ENCODE results near the gene CNN2.
A peak's percentile ranks its signal among the peaks of the same experiment; 100 is the strongest.

Gene CNN2

GRCh38 chr19:1060689-1061088 is 34.3 kb downstream of the CNN2 start:
- no peak for DNase-seq (ENCODE audit: low read depth)
- TF ChIP-seq, protein P1, sequence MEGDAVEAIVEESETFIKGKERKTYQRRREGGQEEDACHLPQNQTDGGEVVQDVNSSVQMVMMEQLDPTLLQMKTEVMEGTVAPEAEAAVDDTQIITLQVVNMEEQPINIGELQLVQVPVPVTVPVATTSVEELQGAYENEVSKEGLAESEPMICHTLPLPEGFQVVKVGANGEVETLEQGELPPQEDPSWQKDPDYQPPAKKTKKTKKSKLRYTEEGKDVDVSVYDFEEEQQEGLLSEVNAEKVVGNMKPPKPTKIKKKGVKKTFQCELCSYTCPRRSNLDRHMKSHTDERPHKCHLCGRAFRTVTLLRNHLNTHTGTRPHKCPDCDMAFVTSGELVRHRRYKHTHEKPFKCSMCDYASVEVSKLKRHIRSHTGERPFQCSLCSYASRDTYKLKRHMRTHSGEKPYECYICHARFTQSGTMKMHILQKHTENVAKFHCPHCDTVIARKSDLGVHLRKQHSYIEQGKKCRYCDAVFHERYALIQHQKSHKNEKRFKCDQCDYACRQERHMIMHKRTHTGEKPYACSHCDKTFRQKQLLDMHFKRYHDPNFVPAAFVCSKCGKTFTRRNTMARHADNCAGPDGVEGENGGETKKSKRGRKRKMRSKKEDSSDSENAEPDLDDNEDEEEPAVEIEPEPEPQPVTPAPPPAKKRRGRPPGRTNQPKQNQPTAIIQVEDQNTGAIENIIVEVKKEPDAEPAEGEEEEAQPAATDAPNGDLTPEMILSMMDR (IDR thresholded peaks at IDR 0.05; ENCODE audit: control insufficient read depth, extremely low read depth, insufficient read depth): no peak
- no peak overlapping the region for H3K4me3 ChIP-seq (ENCODE audit: low read depth, low read length)

DNA sequence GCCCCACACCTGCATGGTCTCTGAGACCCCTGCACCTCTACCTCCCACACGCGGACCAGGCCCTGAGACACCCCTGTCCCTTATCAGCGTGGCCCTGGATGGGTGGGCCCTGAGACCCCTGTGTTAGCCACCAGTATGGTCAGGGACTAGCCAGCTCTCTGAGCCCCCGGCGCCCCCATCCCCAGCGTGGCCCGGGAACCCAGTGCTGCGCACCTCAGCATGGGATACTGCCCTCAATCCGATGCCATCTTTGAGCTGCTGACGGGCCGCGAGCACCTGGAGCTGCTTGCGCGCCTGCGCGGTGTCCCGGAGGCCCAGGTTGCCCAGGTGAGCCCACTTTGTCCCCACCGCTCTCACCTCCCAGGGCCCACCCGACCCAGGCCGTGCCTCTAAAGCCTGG is 35.6 kb downstream of the CNN2 start:
- H3K4me3 ChIP-seq (ENCODE audit: low read depth, low read length): no peak overlapping the region
- TF ChIP-seq, protein P1 (IDR thresholded peaks at IDR 0.05; ENCODE audit: control insufficient read depth, extremely low read depth, insufficient read depth): no peak
- no peak for DNase-seq (ENCODE audit: low read depth)

DNA sequence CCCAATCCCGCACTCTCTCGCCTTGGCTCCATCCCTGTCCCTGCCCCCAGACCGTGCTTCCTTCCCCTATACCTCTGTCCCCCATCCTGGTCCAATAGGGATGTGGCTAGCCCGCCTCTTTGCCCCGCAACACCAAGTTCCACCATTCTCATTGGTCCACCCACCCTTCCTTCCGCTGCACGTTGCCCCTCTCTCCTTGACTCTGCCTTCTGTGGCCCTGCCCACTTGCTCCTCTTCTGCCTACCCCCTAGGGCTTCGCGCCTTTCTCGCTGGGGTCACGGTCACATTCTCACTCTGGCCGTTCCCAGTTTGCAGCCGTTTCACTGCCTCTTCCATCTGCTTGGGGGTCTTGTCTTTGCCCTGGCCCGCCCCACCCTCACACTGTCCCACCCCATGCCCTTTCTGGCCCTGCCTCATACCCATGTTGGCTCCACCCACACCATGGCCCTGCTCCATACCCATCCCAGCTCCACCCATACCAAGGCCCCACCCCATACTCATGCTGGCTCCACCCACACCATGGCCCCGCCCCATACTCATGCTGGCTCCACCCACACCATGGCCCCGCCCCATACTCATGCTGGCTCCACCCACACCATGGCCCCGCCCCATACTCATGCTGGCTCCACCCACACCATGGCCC is 36.1 kb downstream of the CNN2 start:
- no peak for DNase-seq (ENCODE audit: low read depth)
- no peak overlapping the region for H3K4me3 ChIP-seq (ENCODE audit: low read depth, low read length)
- TF ChIP-seq, protein P1 (IDR thresholded peaks at IDR 0.05; ENCODE audit: control insufficient read depth, extremely low read depth, insufficient read depth): no peak

- DNase-seq (ENCODE audit: low read depth): no peak
- TF ChIP-seq, protein P1 (IDR thresholded peaks at IDR 0.05; ENCODE audit: control insufficient read depth, extremely low read depth, insufficient read depth): no peak
- H3K4me3 ChIP-seq (ENCODE audit: low read depth, low read length): no peak overlapping the region
Observed at GRCh38 chr19:1063030-1063908, 36.9 kb downstream of the CNN2 start.

GRCh38 chr19:1063909-1064660 is 37.7 kb downstream of the CNN2 start:
- TF ChIP-seq, protein P1 (IDR thresholded peaks at IDR 0.05; ENCODE audit: control insufficient read depth, extremely low read depth, insufficient read depth): no peak
- no peak for DNase-seq (ENCODE audit: low read depth)
- no peak overlapping the region for H3K4me3 ChIP-seq (ENCODE audit: low read depth, low read length)

DNA sequence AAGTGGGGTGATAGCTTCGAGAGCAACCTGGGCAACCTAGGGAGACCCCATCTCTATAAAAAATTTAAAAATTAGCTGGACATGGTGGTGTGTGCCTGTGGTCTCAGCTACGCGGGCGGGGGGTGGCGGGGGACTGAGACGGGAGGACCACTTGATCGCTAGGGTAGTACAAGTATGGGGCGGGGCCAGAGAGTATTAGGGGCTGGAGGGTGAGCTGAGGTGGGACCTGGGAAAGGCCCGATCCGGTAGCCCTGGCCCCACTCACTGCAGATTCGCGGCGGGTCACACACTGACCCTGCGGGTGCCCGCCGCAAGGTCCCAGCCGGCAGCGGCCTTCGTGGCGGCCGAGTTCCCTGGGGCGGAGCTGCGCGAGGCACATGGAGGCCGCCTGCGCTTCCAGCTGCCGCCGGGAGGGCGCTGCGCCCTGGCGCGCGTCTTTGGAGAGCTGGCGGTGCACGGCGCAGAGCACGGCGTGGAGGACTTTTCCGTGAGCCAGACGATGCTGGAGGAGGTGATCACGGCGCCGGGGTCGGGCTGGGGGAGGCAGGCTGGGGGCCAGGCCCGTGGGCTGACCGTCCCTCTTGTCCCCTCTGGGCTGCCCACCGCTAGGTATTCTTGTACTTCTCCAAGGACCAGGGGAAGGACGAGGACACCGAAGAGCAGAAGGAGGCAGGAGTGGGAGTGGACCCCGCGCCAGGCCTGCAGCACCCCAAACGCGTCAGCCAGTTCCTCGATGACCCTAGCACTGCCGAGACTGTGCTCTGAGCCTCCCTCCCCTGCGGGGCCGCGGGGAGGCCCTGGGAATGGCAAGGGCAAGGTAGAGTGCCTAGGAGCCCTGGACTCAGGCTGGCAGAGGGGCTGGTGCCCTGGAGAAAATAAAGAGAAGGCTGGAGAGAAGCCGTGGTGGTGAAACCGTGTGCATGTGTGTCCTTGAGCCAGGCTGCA is 38.5 kb downstream of the CNN2 start:
- TF ChIP-seq, protein P1 (IDR thresholded peaks at IDR 0.05; ENCODE audit: control insufficient read depth, extremely low read depth, insufficient read depth): peak; percentile 32
- H3K4me3 ChIP-seq (ENCODE audit: low read depth, low read length): no peak overlapping the region
- no peak for DNase-seq (ENCODE audit: low read depth)
